ENCODE results near the gene C10orf120. TPM values are rescaled to one million over a fixed set of nuclear protein-coding genes. Genes with fewer than 3 reads are reported as not detected.
A peak's percentile ranks its signal among the peaks of the same experiment; 100 is the strongest.

C10orf120 gene
- total and polyA plus RNA-seq, 10 of the 15 experiments (the other 5 are each of a cell fraction or from before 2014, with no cell fraction given), result not detected

DNA sequence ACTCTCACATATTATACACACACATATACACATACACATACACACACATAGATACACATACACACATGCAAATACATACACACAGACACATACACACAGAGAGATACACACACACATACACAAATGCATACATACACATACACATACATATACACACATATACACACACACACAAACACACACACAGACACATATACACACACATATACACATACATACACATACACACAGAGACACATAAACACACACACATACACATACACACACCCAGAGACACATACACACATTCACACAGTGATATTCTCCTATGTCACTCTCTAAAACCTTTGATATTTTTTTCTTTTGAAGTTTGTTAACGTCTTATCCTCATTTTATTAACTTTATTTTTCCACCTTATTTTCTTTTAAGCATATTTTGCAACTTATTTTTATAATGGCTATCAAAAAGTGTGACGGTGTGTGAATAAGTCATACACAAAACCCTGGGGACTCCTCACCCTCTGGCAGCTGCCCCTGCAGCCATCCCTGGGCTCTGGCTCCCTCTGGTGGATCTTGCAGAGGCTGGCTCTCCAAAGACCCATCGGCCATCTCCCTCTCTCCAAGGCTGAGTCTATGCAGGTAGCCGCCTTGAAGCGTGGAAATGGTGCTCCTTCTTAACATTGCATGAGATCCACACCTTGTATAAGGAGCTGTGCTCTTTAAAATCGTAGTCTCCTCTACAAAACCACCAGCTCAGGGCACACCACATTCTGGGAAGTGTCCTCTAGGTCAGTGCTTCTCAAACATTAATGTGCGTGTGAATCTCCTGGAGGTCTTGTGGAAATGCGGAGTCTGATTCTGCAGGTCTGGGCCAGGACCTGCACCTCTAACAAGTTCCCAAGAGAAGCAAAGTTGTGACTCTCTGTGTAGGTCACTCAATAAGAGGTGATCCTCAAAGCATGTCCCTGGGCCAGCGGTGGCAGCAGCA, 4.1 kb upstream of the C10orf120 start:
- DNase-seq (ENCODE audit: low read depth, low spot score) (no peak), FAIRE-seq (peak; percentile 89), ATAC-seq (peak; percentile 98)
- H3K9ac ChIP-seq (ENCODE audit: control insufficient read depth, insufficient read depth, low read length), result no peak overlapping the region
- H3K27ac ChIP-seq (ENCODE audit: control insufficient read depth, insufficient read depth), result no peak overlapping the region
- no peaks in the 10 kb centered on the region for H3K4me1 ChIP-seq (ENCODE audit: control insufficient read depth, insufficient read depth, low read length)
- H3K4me2 ChIP-seq (ENCODE audit: control insufficient read depth, insufficient read depth), result no peak overlapping the region
- BruUV-seq (replicated peaks), result no TSS peak
- no peaks in the 10 kb centered on the region for H3K36me3 ChIP-seq (ENCODE audit: control insufficient read depth in 2 of 2, insufficient read depth in 2 of 2, low read length in 1 of 2)
- POLR2A ChIA-PET, result no interaction called here
- H3K27me3 ChIP-seq (replicated peaks in 1 of 2; ENCODE audit: control insufficient read depth in 2 of 2, insufficient read depth in 2 of 2, low read length in 1 of 2), result no peaks in the 10 kb centered on the region; a peak in 1 of 4 replicates
- CTCF ChIA-PET, result interaction anchor here (1.1 to 1.8 kb wide), 2 partner anchors 55 to 57 kb away, joined by 3 to 15 read pairs; no protein-coding TSS in a partner anchor
- SMC1A ChIA-PET (ENCODE audit: uncharacterized antibody, unreplicated experiment), result interaction anchor here (1.1 to 2.1 kb wide), 2 partner anchors 10 to 55 kb away, joined by 3 to 8 read pairs; no protein-coding TSS in a partner anchor
- H4K20me1 ChIP-seq (ENCODE audit: control insufficient read depth, insufficient read depth), result no peaks in the 10 kb centered on the region
- in situ Hi-C loops (cut with MboI), result no loop called here
- intact Hi-C loops (cut with micrococcal nuclease; ENCODE audit: unreplicated experiment), result loop anchor here (1.0 to 5.0 kb wide), 3 partner anchors 55 to 406 kb away; no protein-coding TSS in a partner anchor
- RAD21 ChIA-PET (ENCODE audit: unreplicated experiment), result interaction anchor here (1.0 kb wide), 1 partner anchor 55 kb away, joined by 5 read pairs; no protein-coding TSS in a partner anchor
- WGBS (ENCODE audit: insufficient coverage, insufficient replicate concordance, low lambda C conversion rate, missing lambda C conversion rate), result 31% methylated on average over 9 of the region's 9 CpGs
- no peaks in the 10 kb centered on the region for H3K79me2 ChIP-seq (ENCODE audit: control insufficient read depth, insufficient read depth, low read length)
- no peak overlapping the region for H2AFZ ChIP-seq (ENCODE audit: control insufficient read depth, low read depth, low read length)
- no peaks in the 10 kb centered on the region for H3K9me3 ChIP-seq (replicated peaks; ENCODE audit: control insufficient read depth, insufficient read depth, low read length)
- no peak overlapping the region for H3K4me3 ChIP-seq
- TF ChIP-seq MTA2 (IDR thresholded peaks at IDR 0.05; ENCODE audit: low read depth) (no peak), RCOR1 (conservative IDR thresholded peaks at IDR 0.05; ENCODE audit: low read depth, low read length) (no peak), POU2F2 (IDR thresholded peaks at IDR 0.05; ENCODE audit: borderline replicate concordance, low read depth, low read length) (no peak), YY1 (IDR thresholded peaks at IDR 0.05; ENCODE audit: low read depth, low read length) (peak; percentile 79), RAD51 (IDR thresholded peaks at IDR 0.05) (no peak), RAD21 (IDR thresholded peaks at IDR 0.05; ENCODE audit: insufficient read depth, low read depth, low read length) (peak; percentile 83), SMAD5 (IDR thresholded peaks at IDR 0.05; ENCODE audit: low read depth) (no peak), BCL11A (IDR thresholded peaks at IDR 0.05; ENCODE audit: low read depth, low read length) (no peak), EGR1 (IDR thresholded peaks at IDR 0.05; ENCODE audit: borderline replicate concordance in 1 of 2, low read depth in 2 of 2, low read length in 2 of 2) (no peak), RUNX3 (IDR thresholded peaks at IDR 0.05; ENCODE audit: low read length) (no peak), CREB1 (IDR thresholded peaks at IDR 0.05; ENCODE audit: low read depth) (no peak), SMAD1 (IDR thresholded peaks at IDR 0.05; ENCODE audit: low read depth, partially characterized antibody) (no peak), NFYA (IDR thresholded peaks at IDR 0.05; ENCODE audit: borderline replicate concordance, low read depth, low read length) (no peak), GABPA (IDR thresholded peaks at IDR 0.05; ENCODE audit: low read depth) (no peak), SMC3 (IDR thresholded peaks at IDR 0.05; ENCODE audit: borderline replicate concordance, low read length) (peak; percentile 73), RBBP5 (conservative IDR thresholded peaks at IDR 0.05) (no peak), HCFC1 (IDR thresholded peaks at IDR 0.05; ENCODE audit: low read length) (no peak), IRF4 (IDR thresholded peaks at IDR 0.05; ENCODE audit: low read depth, low read length) (no peak), BACH1 (IDR thresholded peaks at IDR 0.05; ENCODE audit: borderline replicate concordance) (no peak), EP300 (IDR thresholded peaks at IDR 0.05; ENCODE audit: borderline replicate concordance in 1 of 2, control insufficient read depth in 1 of 2, low read depth in 2 of 2, low read length in 2 of 2) (no peak), NRF1 (conservative IDR thresholded peaks at IDR 0.05; ENCODE audit: low read depth, low read length) (no peak), MYC (IDR thresholded peaks at IDR 0.05; ENCODE audit: insufficient read depth, insufficient read length, insufficient replicate concordance, low read length, severe bottlenecking) (no peak), CREM (IDR thresholded peaks at IDR 0.05; ENCODE audit: low read depth) (no peak)
- TF ChIP-seq, protein P1, sequence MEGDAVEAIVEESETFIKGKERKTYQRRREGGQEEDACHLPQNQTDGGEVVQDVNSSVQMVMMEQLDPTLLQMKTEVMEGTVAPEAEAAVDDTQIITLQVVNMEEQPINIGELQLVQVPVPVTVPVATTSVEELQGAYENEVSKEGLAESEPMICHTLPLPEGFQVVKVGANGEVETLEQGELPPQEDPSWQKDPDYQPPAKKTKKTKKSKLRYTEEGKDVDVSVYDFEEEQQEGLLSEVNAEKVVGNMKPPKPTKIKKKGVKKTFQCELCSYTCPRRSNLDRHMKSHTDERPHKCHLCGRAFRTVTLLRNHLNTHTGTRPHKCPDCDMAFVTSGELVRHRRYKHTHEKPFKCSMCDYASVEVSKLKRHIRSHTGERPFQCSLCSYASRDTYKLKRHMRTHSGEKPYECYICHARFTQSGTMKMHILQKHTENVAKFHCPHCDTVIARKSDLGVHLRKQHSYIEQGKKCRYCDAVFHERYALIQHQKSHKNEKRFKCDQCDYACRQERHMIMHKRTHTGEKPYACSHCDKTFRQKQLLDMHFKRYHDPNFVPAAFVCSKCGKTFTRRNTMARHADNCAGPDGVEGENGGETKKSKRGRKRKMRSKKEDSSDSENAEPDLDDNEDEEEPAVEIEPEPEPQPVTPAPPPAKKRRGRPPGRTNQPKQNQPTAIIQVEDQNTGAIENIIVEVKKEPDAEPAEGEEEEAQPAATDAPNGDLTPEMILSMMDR (IDR thresholded peaks at IDR 0.05 in 2 of 3, conservative IDR thresholded peaks at IDR 0.05 in 1 of 3; ENCODE audit: control insufficient read depth in 2 of 3, extremely low read depth in 1 of 3, insufficient read depth in 1 of 3, low read depth in 3 of 3, low read length in 3 of 3), result peak; percentile 82 to 89 (median 87)

Measured in GM12878 (cell line).